Measurements from ENCODE around the gene CFAP77. TPM values are rescaled to one million over a fixed set of nuclear protein-coding genes. Genes with fewer than 3 reads are reported as not detected.

Gene CFAP77
- total RNA-seq, 4 donors from 2014 or later, result 0.66 TPM; not detected in 3

DNA sequence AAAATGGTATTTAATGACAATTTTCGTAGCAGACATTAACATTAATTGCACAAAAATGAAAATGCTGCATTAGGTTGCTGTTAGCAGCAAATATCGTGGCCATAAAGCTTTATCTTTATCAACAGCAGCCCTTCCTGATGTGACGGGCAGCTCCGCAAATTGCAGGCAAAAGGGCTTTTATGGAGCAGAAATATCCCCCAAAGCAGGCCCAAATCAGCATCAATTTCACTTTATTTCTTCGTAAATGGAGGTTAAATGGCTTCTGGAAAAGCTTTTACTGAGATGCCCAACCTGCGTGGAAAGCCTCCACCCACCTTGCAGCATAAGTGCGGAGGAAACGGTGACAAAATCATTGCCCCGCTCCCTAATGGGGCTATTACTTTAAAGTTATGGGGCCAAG is 94.5 kb downstream of the CFAP77 start:
- Histone ChIP-seq H3K9me3 (no peaks in the 10 kb centered on the region), H3K27me3 (peaks cover 0 to 42% of the 10 kb centered on the region in 2 donors), H3K4me3 (no peak overlapping the region), H3K36me3 (no peaks in the 10 kb centered on the region), H3K4me1 (peaks cover 0 to 7% (median 0%) of the 10 kb centered on the region in 4 donors), H3K27ac (no peak overlapping the region)
- WGBS, 2 donors, result 39 to 41% methylated on average over 9 of the region's 9 CpGs
- DNase-seq (ENCODE audit: low spot score in 2 of 2), result no peak
- TF ChIP-seq EP300 (IDR thresholded peaks at IDR 0.05), result no peak
- TF ChIP-seq POLR2A (IDR thresholded peaks at IDR 0.05), result no peak
- TF ChIP-seq CTCF (IDR thresholded peaks at IDR 0.05), result no peak

DNA sequence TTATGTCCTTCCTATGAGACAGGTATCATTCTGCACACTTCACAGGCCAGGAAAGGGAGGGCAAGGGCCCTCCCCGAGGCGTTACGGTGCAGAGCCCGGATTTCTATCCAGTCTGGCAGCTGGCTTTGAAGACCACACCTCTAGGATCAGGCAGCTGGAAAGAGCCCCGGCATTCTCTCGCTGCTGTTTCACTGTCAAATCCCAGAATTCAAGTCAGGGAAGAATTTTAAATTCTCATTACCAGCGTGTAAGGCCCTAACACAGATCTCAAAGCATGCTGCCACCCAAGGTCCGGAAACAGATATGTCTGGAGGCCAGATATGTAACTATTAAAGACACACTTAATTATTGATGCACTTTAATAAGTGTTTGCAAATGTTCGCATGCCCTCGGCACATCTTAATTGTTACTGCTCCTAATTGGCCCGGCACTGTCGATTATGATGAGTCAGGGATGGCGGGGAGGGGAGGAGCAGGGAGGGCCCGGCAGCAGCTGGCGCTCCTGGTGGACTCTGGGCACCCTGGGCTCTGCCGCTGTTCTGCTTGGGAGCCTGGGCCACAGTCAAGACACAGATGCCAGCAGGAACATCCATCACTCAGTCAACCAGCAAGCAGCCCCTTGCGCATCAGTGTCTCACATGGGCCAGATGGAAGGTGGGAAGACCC is 96.1 kb downstream of the CFAP77 start:
- Histone ChIP-seq H3K9me3 (no peaks in the 10 kb centered on the region), H3K27ac (no peak overlapping the region), H3K4me3 (no peak overlapping the region), H3K36me3 (no peaks in the 10 kb centered on the region), H3K4me1 (peaks cover 0 to 7% (median 0%) of the 10 kb centered on the region in 4 donors), H3K27me3 (peaks cover 0 to 52% of the 10 kb centered on the region in 2 donors)
- 66 to 73% methylated on average over 17 of the region's 17 CpGs for WGBS, 2 donors
- no peak for DNase-seq (ENCODE audit: low spot score in 2 of 2)
- TF ChIP-seq EP300 (IDR thresholded peaks at IDR 0.05) (no peak), CTCF (IDR thresholded peaks at IDR 0.05) (no peak), POLR2A (IDR thresholded peaks at IDR 0.05) (no peak)

- WGBS, 2 donors, result 66 to 71% methylated on average over 9 of the region's 9 CpGs
- Histone ChIP-seq H3K36me3 (no peaks in the 10 kb centered on the region), H3K27ac (no peak overlapping the region), H3K27me3 (peaks cover 0 to 51% of the 10 kb centered on the region in 2 donors), H3K4me3 (no peak overlapping the region), H3K4me1 (peaks cover 0 to 7% (median 0%) of the 10 kb centered on the region in 4 donors), H3K9me3 (no peaks in the 10 kb centered on the region)
- DNase-seq (ENCODE audit: low spot score in 2 of 2), result no peak
- no peak for TF ChIP-seq POLR2A (IDR thresholded peaks at IDR 0.05)
- no peak for TF ChIP-seq CTCF (IDR thresholded peaks at IDR 0.05)
- TF ChIP-seq EP300 (IDR thresholded peaks at IDR 0.05), result no peak
Measured at GRCh38 chr9:132506977-132507669, 97.1 kb downstream of the CFAP77 start.

- Histone ChIP-seq H3K27me3 (peaks cover 0 to 44% of the 10 kb centered on the region in 2 donors), H3K9me3 (no peaks in the 10 kb centered on the region)
- 48 to 50% methylated on average over 22 to 24 of the region's 24 CpGs for WGBS, 2 donors
Measured at GRCh38 chr9:132507670-132508469, 97.9 kb downstream of the CFAP77 start.

More at GRCh38 chr9:132507670-132508469, 97.9 kb downstream of the CFAP77 start:
- H3K4me1 ChIP-seq, result peaks cover 0 to 7% (median 0%) of the 10 kb centered on the region in 4 donors
- no peak overlapping the region for H3K4me3 ChIP-seq
- no peak overlapping the region for H3K27ac ChIP-seq
- peak; percentile 49 to 86 for DNase-seq (ENCODE audit: low spot score in 2 of 2)
- H3K36me3 ChIP-seq, result no peaks in the 10 kb centered on the region
- TF ChIP-seq POLR2A (IDR thresholded peaks at IDR 0.05) (no peak), CTCF (IDR thresholded peaks at IDR 0.05) (peak; percentile 65 to 87 (median 74))
